GM18499 (cell line): ENCODE results near the gene SGSH.

Source experiments
- ATAC-seq: cut with Tn5 transposase; IDR thresholded peaks from one replicate; pipeline ENCODE4 v1.9.1; 2021; ENCODE audit warnings: moderate number of reproducible peaks; ENCODE audit not compliant: insufficient read depth, unreplicated experiment

Gene SGSH

DNA sequence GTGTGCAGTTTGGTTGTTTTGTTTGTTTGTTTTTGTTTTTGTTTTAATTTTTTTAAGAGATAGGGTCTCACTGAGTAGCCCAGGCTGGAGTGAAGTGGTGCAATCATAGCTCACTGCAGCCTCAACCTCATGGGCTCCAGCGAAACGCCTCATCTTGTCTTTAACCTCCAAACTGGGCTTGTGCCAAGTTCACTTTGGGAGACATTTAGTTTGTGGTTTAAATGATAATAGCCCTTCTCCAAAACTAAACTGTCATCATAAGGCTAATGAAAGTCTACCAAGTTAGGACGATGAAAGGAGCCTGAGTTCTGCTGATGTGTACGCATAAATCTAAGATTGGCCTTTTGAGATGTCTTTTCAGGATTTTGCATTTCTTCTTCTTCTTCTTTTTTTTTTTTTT, 56.8 kb downstream of the SGSH start:
- ATAC-seq: no peak

DNA sequence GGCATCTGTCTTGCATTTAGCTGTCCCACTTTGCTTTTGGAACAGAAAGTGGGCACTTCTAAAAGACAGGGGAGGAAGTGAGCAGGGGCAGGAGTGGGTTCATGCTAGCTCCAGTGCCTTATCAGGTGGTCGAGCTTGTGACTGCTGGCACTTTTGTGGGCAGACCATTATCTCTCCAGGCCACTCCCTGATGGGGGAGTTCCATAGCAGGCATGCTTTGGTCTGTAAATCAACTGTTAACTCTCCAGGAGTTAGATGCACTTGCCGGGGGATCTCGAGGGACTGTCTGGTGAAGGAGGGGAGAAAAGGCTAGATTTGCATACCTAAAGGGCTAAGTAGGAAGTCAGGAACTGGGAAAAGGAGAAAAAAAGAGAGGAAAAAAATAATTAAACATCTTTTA, 59.6 kb downstream of the SGSH start:
- ATAC-seq: no peak
